Subcutaneous adipose tissue (tissue), 4 donors: ENCODE results near the gene TTI1. TPM values are rescaled to one million over a fixed set of nuclear protein-coding genes. Genes with fewer than 3 reads are reported as not detected.

Source experiments
- CTCF ChIP-seq: fragments of 450-650 bp; IDR thresholded peaks from one replicate; pipeline ENCODE4 v1.5.1; 2016; ENCODE audit warnings: low read depth, mild to moderate bottlenecking, control low read depth, antibody characterized with exemption, moderate library complexity
- total RNA-seq, 4 donors: library from RNA; depleted of rRNA; stranded (reverse); fragments of >200 nt; gene quantifications; one replicate each; pipeline ENCODE4 v1.1.0, GENCODE V29; 2016

TTI1 gene
- total RNA-seq, 4 donors from 2014 or later: 9.6 to 14.8 (median 12.6) TPM

- TF ChIP-seq CTCF: no peak
Observed at GRCh38 chr20:37991157-37991866, 41.9 kb downstream of the TTI1 start.

- no peak for TF ChIP-seq CTCF
Observed at GRCh38 chr20:37990571-37991151, 42.6 kb downstream of the TTI1 start.

GRCh38 chr20:37989601-37990295 lies 43.5 kb downstream of the TTI1 start:
- no peak for TF ChIP-seq CTCF

GRCh38 chr20:37988306-37988954 lies 44.8 kb downstream of the TTI1 start:
- TF ChIP-seq CTCF: no peak

GRCh38 chr20:37987602-37988290 lies 45.5 kb downstream of the TTI1 start:
- TF ChIP-seq CTCF: no peak

GRCh38 chr20:37986873-37987601 lies 46.2 kb downstream of the TTI1 start:
- no peak for TF ChIP-seq CTCF
